Stimulated activated CD8-positive, alpha-beta memory T cell treated with anti-CD3 and anti-CD28 coated beads, Interleukin-7, amount 100 ng/mL, for 48 hours (primary cell): ENCODE results near the gene INPP4A.
A peak's percentile ranks its signal among the peaks of the same experiment; 100 is the strongest.

ENCODE experiments used
- DNase-seq, 2 donors: peaks; one replicate each; pipeline ENCODE4 v3.0.0-alpha.2; 2020; ENCODE audit warnings: low read depth in 1 of 2; ENCODE audit errors: extremely low read depth in 1 of 2

Gene INPP4A

DNA sequence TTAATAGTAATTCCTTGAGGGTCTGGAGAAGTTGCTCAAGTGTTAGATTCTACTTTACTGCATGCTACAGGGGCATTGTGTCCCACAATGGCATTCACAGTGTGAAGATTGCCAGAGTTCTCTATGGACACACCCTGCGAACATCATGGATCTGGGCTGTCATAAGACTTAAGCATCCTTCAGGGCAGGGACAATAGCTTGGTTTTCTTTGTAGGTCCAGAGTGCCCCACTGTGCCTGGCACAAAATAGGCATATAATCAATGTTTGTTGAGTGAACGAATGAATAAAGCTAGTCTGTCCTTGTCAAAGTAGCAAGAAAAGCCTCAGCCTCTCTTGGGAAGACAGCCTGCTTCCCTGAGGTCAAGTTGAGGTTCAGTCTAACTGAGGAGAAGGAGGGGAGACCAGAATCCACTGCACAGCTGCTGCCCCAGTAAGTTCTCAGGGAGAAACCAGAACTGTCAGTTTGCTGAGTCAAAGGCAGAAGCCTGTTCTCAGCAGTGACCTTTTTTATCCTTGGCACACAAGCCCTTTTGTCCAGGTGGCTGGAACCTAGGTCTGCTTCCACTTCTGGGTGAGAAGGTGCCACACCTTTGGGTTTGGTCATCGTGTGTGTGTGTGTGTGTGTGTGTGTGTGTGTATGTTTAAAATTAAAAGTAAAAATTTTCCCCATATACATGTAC lies 15.0 kb downstream of the INPP4A start:
- no peak for DNase-seq

DNA sequence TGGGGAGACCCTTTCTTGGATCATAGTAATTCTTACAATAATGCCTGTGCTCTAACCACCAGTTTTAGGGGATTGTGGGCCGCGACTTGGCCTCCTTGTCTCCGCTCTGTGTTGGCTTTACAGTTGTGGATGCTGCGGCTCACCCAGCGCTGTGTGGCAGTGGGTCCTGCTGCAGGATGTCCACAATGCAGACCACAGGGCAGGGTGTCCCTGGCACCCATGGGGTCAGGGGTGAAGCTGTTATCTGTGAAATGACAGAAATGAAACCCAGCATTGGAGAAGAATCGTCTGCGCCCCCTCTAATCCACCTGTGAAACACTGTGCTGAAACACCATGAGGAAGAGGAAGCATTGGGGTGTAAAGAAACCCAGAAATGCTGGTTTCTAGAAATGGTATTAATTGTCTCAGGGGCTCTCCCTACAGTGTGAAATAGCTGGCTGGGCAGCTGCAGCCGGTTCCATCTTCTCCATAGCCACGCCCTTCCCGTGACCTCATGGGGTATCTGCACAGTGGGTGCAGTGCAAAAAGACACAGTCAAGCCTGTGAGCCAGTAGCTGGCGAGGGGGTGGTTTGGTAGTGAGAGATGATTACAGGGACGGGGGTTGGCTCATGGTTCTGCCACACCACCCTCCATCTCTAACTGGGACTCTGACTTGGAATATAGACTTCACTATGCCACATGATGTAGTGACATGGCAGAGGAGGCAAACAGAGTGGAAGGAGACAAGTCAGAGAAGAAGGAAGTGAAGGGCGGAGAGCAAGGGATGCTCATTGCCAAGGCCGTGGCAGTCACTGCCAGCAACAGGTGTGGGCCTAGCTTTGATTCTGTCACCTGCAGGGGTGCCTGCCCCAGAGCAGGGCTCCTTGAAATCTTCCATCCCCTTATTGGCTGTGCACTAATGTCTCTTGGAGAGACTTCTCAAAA lies 16.2 kb downstream of the INPP4A start:
- DNase-seq, result peak in 1 of 2 donors; percentile 87

DNA sequence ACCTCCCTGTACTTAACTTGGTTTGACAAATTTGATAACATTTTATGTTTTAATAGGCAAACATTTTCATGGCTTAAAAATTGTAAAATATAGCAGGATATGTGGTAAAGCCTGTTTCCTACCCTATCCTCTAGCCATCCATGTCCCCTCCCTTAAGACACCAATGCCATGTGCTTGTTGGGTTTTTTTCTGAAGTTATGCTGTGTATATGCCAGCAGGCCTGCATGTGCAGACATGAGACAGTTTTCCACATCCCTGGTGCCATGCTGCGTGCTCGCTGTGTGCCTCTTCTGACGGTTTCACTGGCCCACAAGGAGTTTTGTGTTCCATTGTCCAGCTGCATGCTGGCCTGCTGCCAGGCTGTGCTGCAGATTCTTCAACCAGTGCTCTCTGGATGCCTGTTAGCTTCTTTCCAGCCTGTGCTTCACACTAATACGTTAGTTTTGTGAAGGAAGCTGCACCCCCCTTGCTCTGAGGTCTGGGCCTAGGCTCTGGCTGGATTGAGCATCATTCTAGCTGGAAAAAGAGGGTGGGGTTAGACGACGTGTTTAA lies 16.9 kb downstream of the INPP4A start:
- no peak for DNase-seq

DNA sequence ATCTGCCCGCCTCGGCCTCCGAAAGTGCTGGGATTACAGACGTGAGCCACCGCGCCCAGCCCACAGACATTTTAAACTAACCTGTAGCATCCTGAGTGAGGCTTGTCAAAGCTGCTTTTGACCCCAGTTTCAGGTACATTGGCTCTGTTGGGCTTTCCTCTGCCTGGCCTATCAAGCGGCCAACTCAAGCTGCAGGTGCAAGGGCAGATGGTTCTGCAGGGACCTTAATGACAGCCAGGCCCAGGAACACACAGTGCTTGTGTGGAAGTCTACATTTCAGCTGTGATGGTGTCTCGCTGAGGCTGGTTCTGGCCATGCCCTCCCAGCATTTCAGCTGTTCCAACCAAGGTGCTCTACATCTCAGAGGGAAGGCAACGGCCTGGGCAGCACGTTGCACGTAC lies 18.4 kb downstream of the INPP4A start:
- no peak for DNase-seq

DNA sequence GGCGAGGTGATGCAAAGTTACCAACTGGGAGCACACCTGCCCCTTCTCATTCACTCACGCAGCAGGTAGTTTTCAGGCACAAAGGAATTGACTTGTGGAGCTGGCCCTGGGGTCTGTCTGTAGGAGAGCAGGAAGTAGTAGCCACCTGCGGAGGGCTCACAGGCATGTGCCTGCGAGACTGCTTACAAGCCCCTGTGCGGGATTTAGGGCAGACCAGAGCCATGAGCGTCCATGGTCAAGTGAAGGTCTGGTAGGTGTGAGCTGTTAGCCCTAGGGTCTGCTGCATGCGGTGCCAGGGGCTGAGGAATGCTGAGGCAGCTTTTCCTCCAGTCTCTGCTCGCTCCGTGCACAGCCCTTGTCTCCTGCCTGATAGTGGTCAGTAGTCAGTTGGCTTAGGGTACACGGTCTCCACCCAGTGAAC lies 18.9 kb downstream of the INPP4A start:
- no peak for DNase-seq

DNA sequence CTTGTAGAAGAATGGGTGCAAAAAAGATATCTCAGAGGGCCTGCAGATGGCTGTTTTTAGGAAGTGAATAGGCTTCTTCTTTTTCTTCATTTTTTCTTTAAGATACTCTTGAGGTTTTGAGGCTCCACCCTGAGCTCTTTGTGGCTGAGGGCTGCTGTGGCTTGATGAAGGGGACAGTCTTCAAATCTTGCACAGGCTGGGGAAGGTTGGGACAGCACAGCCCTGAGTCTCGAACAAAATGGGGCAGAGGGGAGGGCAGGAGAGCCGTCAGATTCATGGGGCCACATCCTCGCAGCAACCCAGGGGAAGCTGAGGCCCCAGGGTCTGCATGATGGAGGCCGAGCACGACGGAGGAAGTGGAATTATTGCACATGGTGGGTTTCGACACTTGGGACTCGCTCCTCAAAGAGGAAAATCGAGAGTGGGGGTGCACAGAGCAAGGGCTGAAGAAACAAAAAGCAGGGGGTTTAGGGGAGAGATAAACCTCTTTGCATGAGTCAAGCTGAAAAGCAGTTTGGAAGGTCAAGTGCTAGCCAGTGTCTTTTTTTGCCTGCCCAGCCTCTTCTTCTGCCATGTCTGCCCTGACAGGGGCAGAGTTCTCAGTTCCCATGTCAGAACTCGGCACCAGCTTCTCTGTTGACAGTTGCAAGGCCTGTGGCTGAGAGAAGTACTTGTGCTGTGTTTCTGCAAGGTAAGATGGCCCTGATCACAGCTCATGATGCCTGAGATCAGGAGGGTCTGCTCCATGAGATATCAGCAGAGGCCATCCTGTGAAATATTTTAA lies 19.5 kb downstream of the INPP4A start:
- DNase-seq, result no peak

DNA sequence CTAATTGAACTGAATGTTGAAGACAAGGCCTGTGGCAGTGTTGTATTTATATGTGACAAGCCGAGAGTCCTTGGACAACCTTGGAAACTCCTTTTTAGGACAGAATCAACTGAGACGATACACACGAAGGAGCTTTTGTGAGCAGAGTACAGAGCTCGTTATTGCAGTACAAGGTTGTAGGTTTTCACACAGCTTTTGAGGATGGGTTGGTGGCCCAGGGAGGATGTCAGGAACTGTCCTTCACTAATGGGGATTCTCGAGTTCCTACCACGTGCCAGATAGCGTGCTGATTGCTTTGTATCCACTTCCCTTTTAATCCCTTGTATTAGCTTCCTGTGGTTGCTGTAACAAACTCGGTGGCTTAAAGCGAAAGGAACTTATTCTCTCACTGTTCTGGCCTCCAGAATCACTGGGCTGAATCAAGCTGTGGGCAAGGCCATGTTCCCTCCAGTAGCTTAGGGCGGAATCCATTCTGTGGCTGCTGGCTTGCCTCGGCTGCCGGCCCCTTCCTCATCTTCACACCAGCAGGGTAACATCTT lies 20.2 kb downstream of the INPP4A start:
- no peak for DNase-seq

DNA sequence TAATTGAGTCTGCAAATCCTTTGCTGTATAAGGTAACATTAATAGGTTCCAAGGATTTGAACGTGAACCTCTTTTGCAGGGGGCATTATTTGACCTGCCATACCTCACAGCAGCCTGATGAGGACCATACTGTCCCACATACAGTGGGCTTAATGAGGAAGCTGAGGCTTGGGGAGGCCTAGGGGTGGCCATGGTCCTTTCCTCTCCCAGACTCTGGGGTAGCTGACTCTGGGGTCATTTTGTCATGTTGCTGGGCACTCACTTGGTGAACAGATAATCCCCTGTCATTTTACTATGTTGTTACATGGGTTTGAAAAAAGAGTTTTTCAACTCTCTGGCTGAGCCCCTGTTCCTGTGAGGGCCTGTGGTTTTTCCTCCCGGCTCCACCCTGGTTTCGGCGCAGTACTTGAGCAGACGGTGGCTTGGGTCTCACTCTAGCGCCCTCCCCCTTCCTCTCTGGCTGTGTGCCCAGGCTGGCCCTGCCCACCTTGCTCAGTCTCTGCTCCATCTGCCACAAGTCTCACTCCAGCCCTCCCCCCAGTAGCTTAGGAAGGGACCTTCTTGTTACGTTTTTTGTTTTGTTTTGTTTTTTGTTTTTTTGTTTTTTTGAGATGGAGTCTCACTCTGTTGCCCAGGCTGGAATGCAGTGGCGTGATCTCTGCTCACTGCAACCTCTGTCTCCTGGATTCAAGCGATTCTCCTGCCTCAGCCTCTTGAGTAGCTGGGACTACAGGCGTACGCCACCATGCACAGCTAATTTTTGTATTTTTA lies 21.0 kb downstream of the INPP4A start:
- DNase-seq, result no peak

DNA sequence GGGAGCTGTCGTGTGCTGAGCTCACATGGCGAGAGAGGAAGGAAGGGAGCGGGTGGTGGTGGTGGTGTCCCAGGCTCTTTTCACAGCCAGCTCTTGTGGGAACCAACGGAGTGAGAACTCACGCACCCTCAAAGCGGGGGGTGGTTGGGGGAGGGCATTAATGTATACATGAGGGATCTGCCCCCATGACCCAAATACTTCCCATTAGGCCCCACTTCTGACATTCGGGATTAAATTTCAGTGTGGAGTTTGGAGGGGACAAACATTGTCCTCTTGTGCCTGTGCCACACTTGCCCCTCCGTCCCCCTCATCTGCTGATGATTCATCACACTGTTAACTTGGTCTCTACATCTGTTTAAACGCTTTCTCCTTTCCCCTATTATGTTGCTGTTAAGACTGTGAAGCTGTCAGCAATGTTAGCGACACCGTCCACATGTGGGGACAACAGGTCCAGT lies 22.5 kb downstream of the INPP4A start:
- no peak for DNase-seq

DNA sequence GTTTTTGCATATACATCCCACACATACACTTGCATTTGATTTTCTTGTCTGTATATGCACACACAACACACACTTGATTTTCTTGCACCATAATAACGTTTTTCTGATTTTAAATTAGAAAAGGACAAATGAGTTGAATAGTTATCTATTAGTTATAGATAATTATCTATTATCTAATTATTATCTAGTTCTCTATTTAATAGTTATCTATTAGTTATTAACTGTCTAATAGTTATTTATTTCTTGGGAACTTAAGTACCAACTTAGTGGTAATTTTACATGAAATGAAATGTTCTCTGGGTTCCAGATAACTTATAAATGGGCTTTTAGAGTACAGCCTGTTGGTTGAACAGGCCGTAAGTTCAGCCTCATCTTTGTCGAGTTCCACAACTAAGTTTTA lies 23.0 kb downstream of the INPP4A start:
- no peak for DNase-seq

DNA sequence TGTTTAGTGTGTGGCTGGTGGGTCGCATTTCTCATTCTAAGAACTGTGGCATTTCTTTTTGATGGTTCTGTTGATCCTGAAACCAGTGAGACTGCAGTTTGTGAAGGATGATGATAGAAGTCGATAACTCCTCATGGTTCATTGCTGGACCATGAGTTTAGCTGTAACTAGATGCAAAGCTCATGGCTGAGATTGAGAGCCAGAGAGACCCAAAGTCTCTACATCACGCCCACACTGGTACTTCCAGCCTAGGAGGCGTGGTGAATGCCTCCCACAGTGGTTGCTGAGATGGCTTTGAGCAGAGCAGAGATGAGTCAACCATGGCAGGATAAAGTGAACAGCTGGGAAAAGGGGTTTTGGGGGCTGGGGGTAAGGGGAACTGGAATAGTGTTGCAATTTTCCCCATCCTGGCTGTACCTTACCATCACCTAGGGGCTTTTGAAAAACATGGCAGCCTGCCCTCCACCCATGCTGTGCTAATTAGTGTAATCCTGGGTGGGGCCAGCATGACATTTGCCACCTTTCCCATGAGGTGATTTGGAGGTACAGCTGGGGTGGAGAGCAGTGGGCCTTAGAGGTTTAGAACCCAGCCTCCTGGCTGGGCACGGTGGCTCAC lies 24.1 kb downstream of the INPP4A start:
- DNase-seq, result peak in 1 of 2 donors; percentile 75

DNA sequence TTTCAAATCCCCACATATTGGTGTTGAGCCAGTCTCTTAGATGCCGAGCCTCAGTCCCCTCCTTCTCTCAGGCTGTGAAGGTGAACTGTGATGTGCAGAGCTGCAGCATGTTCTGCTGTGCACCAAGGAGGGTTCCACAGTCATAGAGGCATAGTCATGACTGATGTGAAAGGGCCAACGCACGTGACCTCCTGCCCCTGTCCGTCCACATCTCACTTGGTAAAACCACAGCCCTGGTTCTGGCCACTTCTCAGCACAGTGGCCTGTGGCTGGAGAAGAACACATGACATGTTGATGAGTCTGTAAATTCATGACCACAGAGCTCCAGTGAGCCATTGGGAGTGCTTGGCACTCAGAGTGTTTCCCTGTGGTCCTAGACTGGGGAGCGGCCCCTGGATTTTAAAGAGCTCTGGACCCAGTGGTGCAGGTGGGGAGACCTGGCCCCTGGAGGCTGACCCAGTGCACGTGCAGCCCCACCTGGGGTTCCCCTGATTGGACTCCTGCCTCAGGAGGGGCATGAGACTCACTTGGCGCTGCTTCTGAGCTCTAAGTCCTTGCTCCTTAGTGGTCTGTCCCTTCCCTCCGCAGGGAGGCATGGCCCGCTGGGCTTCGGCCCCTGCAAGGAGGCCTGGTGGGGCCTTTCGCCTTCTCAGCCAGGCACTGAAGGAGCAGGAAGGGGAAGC lies 25.3 kb downstream of the INPP4A start:
- DNase-seq, result no peak

DNA sequence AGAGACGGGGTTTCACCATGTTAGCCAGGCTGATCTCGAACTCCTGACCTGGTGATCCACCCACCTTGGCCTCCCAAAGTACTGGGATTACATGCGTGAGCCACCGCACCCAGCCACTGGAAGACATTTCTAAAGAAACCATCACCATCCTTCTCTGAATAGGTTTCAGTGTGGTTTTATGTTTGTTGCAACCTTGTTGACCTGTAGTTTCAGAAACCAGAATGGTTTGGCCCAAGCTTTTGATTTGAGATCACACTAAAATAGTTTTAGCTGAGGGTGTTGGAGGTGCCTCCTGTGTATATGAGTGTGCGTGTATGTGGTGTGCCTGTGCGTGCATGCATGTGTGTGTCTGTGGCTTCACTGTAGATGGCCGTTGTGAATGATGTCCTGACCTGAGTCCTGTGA lies 26.2 kb downstream of the INPP4A start:
- no peak for DNase-seq

DNA sequence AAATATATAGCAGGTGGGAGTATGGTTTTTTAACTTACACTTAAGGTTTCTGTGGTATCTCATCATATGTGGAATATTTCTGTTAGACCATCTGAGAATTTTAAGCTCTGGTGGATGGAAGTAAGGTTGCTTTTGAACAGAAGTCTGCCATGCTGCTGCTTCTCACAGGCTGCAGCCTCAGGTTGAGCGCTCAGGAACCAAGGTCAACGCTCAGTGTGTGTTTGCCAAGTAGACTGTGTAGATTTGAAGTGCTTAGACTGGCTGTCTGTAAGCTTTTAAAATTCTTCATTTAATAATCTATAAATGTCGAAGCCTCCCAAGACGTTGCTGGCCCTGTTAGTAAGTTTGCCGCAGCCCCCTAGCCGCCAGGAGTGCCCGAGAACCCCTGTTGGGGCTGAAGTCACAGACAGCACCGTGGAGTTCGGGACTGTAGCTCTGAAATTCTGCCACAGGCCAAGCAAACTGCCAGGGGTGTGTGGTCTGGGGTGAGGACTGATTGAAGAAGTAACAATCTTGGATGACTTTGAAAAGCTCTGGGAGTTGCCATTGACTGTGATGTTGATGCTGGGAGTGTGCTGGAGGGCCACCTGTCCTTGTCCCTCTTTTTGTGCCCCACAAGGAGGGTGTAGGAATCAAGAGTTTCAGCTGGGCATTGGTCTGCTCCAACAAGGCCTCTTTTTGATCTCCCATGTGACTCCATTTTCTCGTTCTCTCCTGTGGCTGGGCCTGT lies 26.9 kb downstream of the INPP4A start:
- DNase-seq, result no peak

DNA sequence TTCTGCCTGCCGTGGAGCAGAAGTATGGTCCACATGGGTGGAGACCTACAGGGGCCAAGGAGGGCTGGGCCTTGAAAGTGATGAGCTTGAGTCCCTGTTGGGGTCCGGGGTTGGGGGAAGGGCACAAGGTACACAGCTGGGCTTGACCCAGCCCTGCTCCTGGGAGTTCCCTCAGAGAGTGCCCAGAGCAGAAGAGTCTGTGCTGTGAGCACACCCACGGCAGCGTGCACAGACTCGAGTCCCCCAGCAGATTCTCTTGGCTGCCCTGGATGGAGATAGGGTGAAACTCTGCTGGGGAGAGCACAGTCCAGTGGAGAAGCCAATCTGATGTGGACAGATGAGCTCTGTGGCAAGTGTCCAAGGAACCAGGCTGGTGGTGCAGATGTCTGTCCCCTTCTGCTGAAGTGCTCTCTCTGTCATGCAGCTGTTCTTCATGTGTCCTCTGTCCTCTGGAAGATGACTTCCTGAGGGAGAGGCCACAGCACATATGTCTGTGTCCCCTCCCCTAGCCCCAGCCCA lies 27.5 kb downstream of the INPP4A start:
- no peak for DNase-seq

DNA sequence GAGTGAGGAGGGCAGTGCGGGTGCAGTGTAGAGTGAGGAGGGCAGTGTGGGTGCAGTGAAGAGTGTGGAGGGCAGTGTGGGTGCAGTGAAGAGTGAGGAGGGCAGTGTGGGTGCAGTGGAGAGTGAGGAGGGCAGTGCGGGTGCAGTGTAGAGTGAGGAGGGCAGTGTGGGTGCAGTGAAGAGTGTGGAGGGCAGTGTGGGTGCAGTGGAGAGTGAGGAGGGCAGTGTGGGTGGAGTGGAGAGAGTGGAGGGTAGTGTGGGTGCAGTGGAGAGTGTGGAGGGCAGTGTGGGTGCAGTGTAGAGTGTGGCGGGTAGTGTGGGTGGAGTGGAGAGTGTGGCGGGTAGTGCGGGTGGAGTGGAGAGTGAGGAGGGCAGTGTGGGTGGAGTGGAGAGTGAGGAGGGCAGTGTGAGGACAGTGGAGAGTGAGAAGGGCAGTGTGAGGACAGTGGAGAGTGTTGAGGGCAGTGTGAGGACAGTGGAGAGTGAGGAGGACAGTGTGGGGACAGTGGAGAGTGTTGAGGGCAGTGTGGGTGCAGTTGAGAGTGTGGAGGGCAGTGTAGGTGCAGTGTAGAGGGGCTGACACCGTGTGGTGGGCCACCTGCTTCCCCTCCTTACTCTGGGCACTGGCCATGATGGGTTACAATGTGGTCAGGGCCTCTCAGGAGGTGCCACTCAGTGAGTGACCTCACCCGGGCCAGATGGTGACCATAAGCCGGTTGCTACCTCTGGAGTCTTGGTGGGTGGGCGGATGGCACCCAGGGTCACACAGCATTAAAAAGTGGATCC lies 28.5 kb downstream of the INPP4A start:
- DNase-seq, result no peak
